Esophagus squamous epithelium (tissue), 5 donors: Measurements from ENCODE around the gene MFSD11. TPM values are rescaled to one million over a fixed set of nuclear protein-coding genes. Genes with fewer than 3 reads are reported as not detected.
A peak's percentile ranks its signal among the peaks of the same experiment; 100 is the strongest.

Source experiments
- DNase-seq: peaks from one replicate; lab custom pipeline; 2025; lab: John Stamatoyannopoulos, UW
- H3K27ac ChIP-seq, 4 donors: fragments of 200-600 bp; sonication (generic); one replicate each; pipeline ENCODE4 v1.5.1; 2016 to 2019; ENCODE audit warnings: mild to moderate bottlenecking in 1 of 4
- H3K27me3 ChIP-seq, 4 donors: fragments of 200-600 bp; sonication (generic); 1 replicate in 3 of 4; 2 replicates in 1 of 4; pipeline versions ENCODE4 v1.5.1 to v1.6.0; 2017 to 2021; ENCODE audit warnings: antibody characterized with exemption in 1 of 4
- H3K36me3 ChIP-seq, 3 donors: fragments of 200-600 bp; sonication (generic); one replicate each; pipeline ENCODE4 v1.5.1; 2016 to 2019
- H3K4me1 ChIP-seq, 3 donors: fragments of 200-600 bp; sonication (generic); one replicate each; pipeline ENCODE4 v1.5.1; 2017 to 2019
- H3K4me3 ChIP-seq, 4 donors: fragments of 200-600 bp; sonication (generic); 1 replicate in 3 of 4; 2 replicates in 1 of 4; pipeline ENCODE4 v1.5.1; 2016 to 2019; ENCODE audit warnings: mild to moderate bottlenecking in 2 of 4, moderate library complexity in 1 of 4
- H3K9me3 ChIP-seq, 3 donors: fragments of 200-600 bp; sonication (generic); one replicate each; pipeline ENCODE4 v1.5.1; 2016 to 2019
- CTCF ChIP-seq, 6 experiments: fragments of 450-650 bp in 4 of 6; fragments of 200-600 bp in 2 of 6; sonication (generic) in 2 of 6; IDR thresholded peaks; one replicate each; pipeline ENCODE4 v1.5.1; 2016 to 2019; ENCODE audit warnings: antibody characterized with exemption in 6 of 6, mild to moderate bottlenecking in 4 of 6, moderate library complexity in 4 of 6
- POLR2A ChIP-seq, 4 donors: fragments of 450-650 bp; IDR thresholded peaks; one replicate each; pipeline ENCODE4 v1.6.1; 2017; ENCODE audit warnings: antibody characterized with exemption in 4 of 4, mild to moderate bottlenecking in 4 of 4, moderate library complexity in 3 of 4
- WGBS, 2 donors: methylation state at CpG; one replicate each; pipeline ENCODE4 v1.1.5; 2018; 5-methylcytosine and 5-hydroxymethylcytosine counted together
- intact Hi-C: fragments of 100-400 bp; cut with DNase I; formaldehyde crosslinking; loops from one replicate; pipeline ENCODE4 v1.15.0; 2022
- total RNA-seq, 4 donors: library from RNA; depleted of rRNA; stranded (reverse); fragments of >200 nt; gene quantifications; one replicate each; pipeline ENCODE4 v1.1.0, GENCODE V29; 2016
- donor health status: DM: yes; HTN: yes; CAD: no.

MFSD11 gene
- total RNA-seq, 4 donors from 2014 or later = 24.2 to 31.0 (median 28.1) TPM

- Histone ChIP-seq H3K36me3 (no peaks in the 10 kb centered on the region), H3K27ac (no peak overlapping the region), H3K9me3 (no peaks in the 10 kb centered on the region), H3K4me3 (no peak overlapping the region), H3K27me3 (peaks cover 0 to 22% (median 0%) of the 10 kb centered on the region in 4 donors), H3K4me1 (no peaks in the 10 kb centered on the region)
- 2 to 8% methylated on average over 5 to 7 of the region's 8 CpGs for WGBS, 2 donors
- DNase-seq = no peak
- intact Hi-C loops = no loop called here
- TF ChIP-seq CTCF (IDR thresholded peaks at IDR 0.05) (peak in 4 of 6 experiments; percentile 31 to 51 (median 44)), POLR2A (IDR thresholded peaks at IDR 0.05) (no peak)
Measured at GRCh38 chr17:76816590-76817135, 78.7 kb downstream of the MFSD11 start.

- Histone ChIP-seq H3K4me1 (no peaks in the 10 kb centered on the region), H3K4me3 (no peak overlapping the region), H3K27me3 (peaks cover 0 to 18% (median 0%) of the 10 kb centered on the region in 4 donors), H3K9me3 (no peaks in the 10 kb centered on the region), H3K36me3 (no peaks in the 10 kb centered on the region), H3K27ac (no peak overlapping the region)
- WGBS, 2 donors = no CpG with 5 or more reads among the region's 1 CpG
- intact Hi-C loops = no loop called here
- no peak for DNase-seq
- TF ChIP-seq CTCF (IDR thresholded peaks at IDR 0.05) (no peak), POLR2A (IDR thresholded peaks at IDR 0.05) (no peak)
Measured at GRCh38 chr17:76820039-76820438, 82.1 kb downstream of the MFSD11 start.

- no peak overlapping the region for H3K27ac ChIP-seq
- no peak for TF ChIP-seq CTCF (IDR thresholded peaks at IDR 0.05)
- no peak for TF ChIP-seq POLR2A (IDR thresholded peaks at IDR 0.05)
- no peak overlapping the region for H3K4me3 ChIP-seq
- DNase-seq = no peak
- no peaks in the 10 kb centered on the region for H3K4me1 ChIP-seq
- WGBS, 2 donors = 80 to 83% methylated on average over 1 of the region's 4 CpGs
- H3K9me3 ChIP-seq = no peaks in the 10 kb centered on the region
- no peaks in the 10 kb centered on the region for H3K36me3 ChIP-seq
- H3K27me3 ChIP-seq = peaks cover 0 to 18% (median 0%) of the 10 kb centered on the region in 4 donors
- intact Hi-C loops = no loop called here
Measured at GRCh38 chr17:76820561-76820960, 82.6 kb downstream of the MFSD11 start.

- no peak for TF ChIP-seq POLR2A (IDR thresholded peaks at IDR 0.05)
- TF ChIP-seq CTCF (IDR thresholded peaks at IDR 0.05) = no peak
- intact Hi-C loops = no loop called here
- Histone ChIP-seq H3K4me3 (no peak overlapping the region), H3K9me3 (no peaks in the 10 kb centered on the region), H3K27me3 (peaks cover 0 to 17% (median 0%) of the 10 kb centered on the region in 4 donors), H3K27ac (no peak overlapping the region), H3K36me3 (no peaks in the 10 kb centered on the region), H3K4me1 (peaks cover 0 to 8% (median 0%) of the 10 kb centered on the region in 3 donors)
- 72 to 93% methylated on average over 2 to 6 of the region's 7 CpGs for WGBS, 2 donors
- DNase-seq = no peak
Measured at GRCh38 chr17:76822184-76822778, 84.4 kb downstream of the MFSD11 start.

GRCh38 chr17:76824093-76824492 lies 86.2 kb downstream of the MFSD11 start:
- intact Hi-C loops = no loop called here
- DNase-seq = no peak
- no peak overlapping the region for H3K4me3 ChIP-seq
- H3K4me1 ChIP-seq = peaks cover 0 to 8% (median 0%) of the 10 kb centered on the region in 3 donors
- no peaks in the 10 kb centered on the region for H3K9me3 ChIP-seq
- H3K36me3 ChIP-seq = no peaks in the 10 kb centered on the region
- WGBS, 2 donors = 72 to 81% methylated on average over 12 of the region's 12 CpGs
- no peak overlapping the region for H3K27ac ChIP-seq
- peaks cover 0 to 15% (median 0%) of the 10 kb centered on the region in 4 donors for H3K27me3 ChIP-seq
- TF ChIP-seq POLR2A (IDR thresholded peaks at IDR 0.05) (no peak), CTCF (IDR thresholded peaks at IDR 0.05) (no peak)
